Erythroblast (primary cell): ENCODE measurements around the gene APH1B.
"Not testable (repeated sequence)": the region's sequence is repeated elsewhere in the genome, so short reads cannot be mapped to it uniquely, and the experiment has no call there.

Experiments
- GATA1 ChIP-seq: IDR thresholded peaks from 2 replicates; pipeline ENCODE4 v1.6.1; 2011; ENCODE audit warnings: low read depth, mild to moderate bottlenecking, control low read depth, low read length, moderate library complexity
- POLR2A ChIP-seq: IDR thresholded peaks from 2 replicates; pipeline ENCODE4 v1.6.1; 2011; ENCODE audit warnings: mild to moderate bottlenecking, low read length

- not testable (repeated sequence) for TF ChIP-seq GATA1, POLR2A
These were observed 40.3 kb upstream of the APH1B start for GRCh38 chr15:63237086-63237485.
